Keratinocyte (primary cell): Measurements from ENCODE around the gene ARTN. TPM values are rescaled to one million over a fixed set of nuclear protein-coding genes. Genes with fewer than 3 reads are reported as not detected.
A peak's percentile ranks its signal among the peaks of the same experiment; 100 is the strongest.

Experiments
- DNase-seq: peaks from one replicate; pipeline ENCODE4 v3.0.0-alpha.2; 2011; ENCODE audit warnings: low read depth, missing footprints, low spot score
- FAIRE-seq: peaks from 2 replicates; lab custom pipeline; 2011; peaks lifted over from hg19 to GRCh38; lab: Jason Lieb, UNC
- H2AFZ ChIP-seq: 2 replicates; pipeline ENCODE4 v1.6.0; 2012; ENCODE audit warnings: low read length, control low read depth, inconsistent platforms; ENCODE audit not compliant: control insufficient read depth
- H3K27ac ChIP-seq: 2 replicates; pipeline ENCODE4 v1.5.1; 2011; ENCODE audit warnings: low read length; ENCODE audit not compliant: control insufficient read depth, insufficient read depth
- H3K27me3 ChIP-seq: 3 replicates; pipeline ENCODE4 v1.6.0; 2011; ENCODE audit warnings: low read length; ENCODE audit not compliant: control insufficient read depth, insufficient read depth; ENCODE audit errors: extremely low read depth
- H3K36me3 ChIP-seq, 2 experiments: 2 replicates in 1 of 2; 3 replicates in 1 of 2; pipeline ENCODE4 v1.5.1; 2011; ENCODE audit warnings: low read length in 2 of 2, mild to moderate bottlenecking in 1 of 2; ENCODE audit not compliant: control insufficient read depth in 2 of 2, insufficient read depth in 2 of 2; ENCODE audit errors: extremely low read depth in 1 of 2
- H3K4me1 ChIP-seq: 3 replicates; pipeline ENCODE4 v1.5.1; 2011; ENCODE audit warnings: low read length; ENCODE audit not compliant: control insufficient read depth, insufficient read depth; ENCODE audit errors: extremely low read depth
- H3K4me2 ChIP-seq: 3 replicates; pipeline ENCODE4 v1.6.0; 2011; ENCODE audit warnings: low read depth, low read length; ENCODE audit not compliant: control insufficient read depth, insufficient read depth; ENCODE audit errors: extremely low read depth
- H3K4me3 ChIP-seq, 3 experiments: fragments of 200-600 bp in 1 of 3; sonication (generic) in 1 of 3; 2 replicates in 2 of 3; 3 replicates in 1 of 3; pipeline ENCODE4 v1.5.1; 2011 to 2016; ENCODE audit warnings: low read length in 3 of 3, mild to moderate bottlenecking in 3 of 3, control low read depth in 2 of 3, inconsistent platforms in 1 of 3, low read depth in 1 of 3, mixed read lengths in 1 of 3, mixed run types in 1 of 3, moderate library complexity in 1 of 3; ENCODE audit not compliant: control insufficient read depth in 2 of 3, insufficient read depth in 2 of 3; ENCODE audit errors: extremely low read depth in 1 of 3
- H3K79me2 ChIP-seq: 2 replicates; pipeline ENCODE4 v1.6.0; 2012; ENCODE audit warnings: low read length; ENCODE audit not compliant: control insufficient read depth, insufficient read depth
- H3K9ac ChIP-seq: 3 replicates; pipeline ENCODE4 v1.6.0; 2011; ENCODE audit warnings: low read length; ENCODE audit not compliant: control insufficient read depth, insufficient read depth; ENCODE audit errors: extremely low read depth
- H3K9me1 ChIP-seq: 3 replicates; pipeline ENCODE4 v1.6.0; 2011; ENCODE audit warnings: low read length; ENCODE audit not compliant: control insufficient read depth, insufficient read depth; ENCODE audit errors: extremely low read depth
- H3K9me3 ChIP-seq: 2 replicates; pipeline ENCODE4 v1.5.1; 2012; ENCODE audit warnings: low read depth, low read length; ENCODE audit not compliant: control insufficient read depth
- H4K20me1 ChIP-seq: 3 replicates; pipeline ENCODE4 v1.6.0; 2011; ENCODE audit warnings: low read length; ENCODE audit not compliant: control insufficient read depth, insufficient read depth; ENCODE audit errors: extremely low read depth
- EZH2 ChIP-seq: IDR thresholded peaks from one replicate; pipeline ENCODE4 v1.6.1; 2012; ENCODE audit warnings: inconsistent platforms, mild to moderate bottlenecking, low read length, moderate library complexity
- dilution Hi-C: fragments of 300-500 bp; cut with MboI; formaldehyde crosslinking; loops from one replicate; pipeline ENCODE4 v1.7.0; 2020; ENCODE audit warnings: low sequenced_read_pairs; ENCODE audit not compliant: extremely low pct_ligation_motif_present
- polyA plus RNA-seq, 5 experiments: library from polyadenylated mRNA; depleted of rRNA in 3 of 5; stranded (reverse) in 3 of 5; stranded (forward) in 1 of 5; unstranded in 1 of 5; fragments of >200 nt; gene quantifications; 1 replicate in 1 of 5; 2 replicates in 3 of 5; 3 replicates in 1 of 5; pipeline versions ENCODE4 v1.2.1 to v1.2.3, GENCODE V29; 2011 to 2012; ENCODE audit warnings: missing spikeins in 2 of 5, low read depth in 1 of 5, low replicate concordance in 1 of 5
- TF ChIP-seq, protein P1 (sequence below), 3 experiments: IDR thresholded peaks in 1 of 3; conservative IDR thresholded peaks in 1 of 3; optimal IDR thresholded peaks in 1 of 3; 2 replicates in 2 of 3; 3 replicates in 1 of 3; pipeline versions ENCODE3 to v1.5.1; 2011; ENCODE audit warnings: low read length in 3 of 3, mild to moderate bottlenecking in 3 of 3, moderate library complexity in 2 of 3, control low read depth in 1 of 3, inconsistent platforms in 1 of 3; ENCODE audit not compliant: insufficient read depth in 2 of 3; ENCODE audit errors: extremely low read depth in 1 of 3

Gene ARTN
- polyA plus RNA-seq, 1 donor (not counting 4 experiments of a cell fraction or from before 2014, with no cell fraction given), result 27.2 TPM

DNA sequence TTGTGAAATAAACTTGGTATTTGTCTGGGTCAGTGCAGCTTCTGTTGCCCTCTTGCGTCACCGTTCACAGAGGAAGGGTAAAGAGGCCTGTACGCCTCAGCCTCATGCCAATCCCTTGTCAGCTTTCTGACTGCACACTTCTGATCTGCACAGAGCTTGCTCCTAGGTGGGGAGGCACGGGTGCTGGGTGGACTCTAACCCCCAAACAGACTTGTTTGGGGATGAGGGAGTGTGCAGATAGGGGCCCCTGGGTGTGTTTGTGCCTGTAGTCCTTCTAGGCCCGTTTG, 44.6 kb downstream of the ARTN start:
- H3K79me2 ChIP-seq, result peaks cover 59% of the 10 kb centered on the region
- dilution Hi-C loops, result no loop called here
- peaks cover 24 to 27% of the 10 kb centered on the region in 2 experiments for H3K36me3 ChIP-seq
- peak overlapping the region; percentile 80 for H3K4me2 ChIP-seq
- H3K4me3 ChIP-seq, result peak overlapping the region in 1 of 3 experiments; percentile 62
- DNase-seq (no peak), FAIRE-seq (no peak)
- H3K27me3 ChIP-seq, result no peaks in the 10 kb centered on the region
- no peaks in the 10 kb centered on the region for H3K9me1 ChIP-seq
- no peaks in the 10 kb centered on the region for H3K9me3 ChIP-seq
- no peak overlapping the region for H2AFZ ChIP-seq
- H4K20me1 ChIP-seq, result no peaks in the 10 kb centered on the region
- no peak overlapping the region for H3K27ac ChIP-seq
- H3K9ac ChIP-seq, result peak overlapping the region; percentile 70
- TF ChIP-seq EZH2, result no peak
- TF ChIP-seq, protein P1, sequence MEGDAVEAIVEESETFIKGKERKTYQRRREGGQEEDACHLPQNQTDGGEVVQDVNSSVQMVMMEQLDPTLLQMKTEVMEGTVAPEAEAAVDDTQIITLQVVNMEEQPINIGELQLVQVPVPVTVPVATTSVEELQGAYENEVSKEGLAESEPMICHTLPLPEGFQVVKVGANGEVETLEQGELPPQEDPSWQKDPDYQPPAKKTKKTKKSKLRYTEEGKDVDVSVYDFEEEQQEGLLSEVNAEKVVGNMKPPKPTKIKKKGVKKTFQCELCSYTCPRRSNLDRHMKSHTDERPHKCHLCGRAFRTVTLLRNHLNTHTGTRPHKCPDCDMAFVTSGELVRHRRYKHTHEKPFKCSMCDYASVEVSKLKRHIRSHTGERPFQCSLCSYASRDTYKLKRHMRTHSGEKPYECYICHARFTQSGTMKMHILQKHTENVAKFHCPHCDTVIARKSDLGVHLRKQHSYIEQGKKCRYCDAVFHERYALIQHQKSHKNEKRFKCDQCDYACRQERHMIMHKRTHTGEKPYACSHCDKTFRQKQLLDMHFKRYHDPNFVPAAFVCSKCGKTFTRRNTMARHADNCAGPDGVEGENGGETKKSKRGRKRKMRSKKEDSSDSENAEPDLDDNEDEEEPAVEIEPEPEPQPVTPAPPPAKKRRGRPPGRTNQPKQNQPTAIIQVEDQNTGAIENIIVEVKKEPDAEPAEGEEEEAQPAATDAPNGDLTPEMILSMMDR (optimal IDR thresholded peaks at IDR 0.05 in 1 of 3, IDR thresholded peaks at IDR 0.05 in 1 of 3, conservative IDR thresholded peaks at IDR 0.05 in 1 of 3; ENCODE audit: extremely low read depth in 1 of 3, insufficient read depth in 2 of 3, low read length in 3 of 3), result no peak
- peaks cover 46% of the 10 kb centered on the region for H3K4me1 ChIP-seq

DNA sequence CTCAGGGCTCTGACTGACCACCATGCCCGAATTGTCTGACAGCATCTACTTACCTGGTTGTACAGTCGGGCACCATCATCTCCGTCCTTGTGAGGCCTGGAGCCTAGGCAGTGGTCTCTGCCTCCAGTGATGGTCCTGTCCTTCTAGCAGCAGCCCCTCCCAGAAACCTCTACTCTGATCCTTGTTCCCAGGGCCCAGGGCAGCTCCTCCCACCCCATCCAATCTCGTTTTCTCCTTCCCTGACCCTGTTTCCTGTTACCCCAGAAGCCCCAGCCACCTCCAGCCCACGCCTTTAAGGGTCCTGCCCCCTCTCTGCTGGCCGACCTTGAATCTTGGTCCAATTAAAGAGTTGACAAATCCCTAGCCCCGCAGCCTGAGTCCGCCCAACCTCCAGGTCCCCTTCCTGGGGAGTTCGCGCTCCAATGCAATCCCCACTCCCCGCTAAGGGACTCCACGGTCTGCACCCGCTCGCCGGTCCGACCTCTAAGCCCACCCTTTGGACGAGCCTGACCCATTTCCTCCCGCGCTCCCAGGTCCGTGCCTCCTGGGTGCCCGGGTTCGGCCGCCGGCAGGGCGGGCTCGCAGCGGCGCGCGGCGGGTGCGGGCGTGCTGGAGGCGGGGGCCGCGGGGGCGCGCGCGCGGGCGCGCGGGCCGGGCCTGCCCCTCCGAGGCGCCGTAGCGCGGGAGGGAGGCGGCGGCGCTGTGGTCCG, 45.1 kb downstream of the ARTN start, which contains the start of gene B4GALT2:
B4GALT2 (plus strand) TSS at position 660 of the 710 bp plus-strand sequence. CDS start 1,951 bp downstream, outside the sequence.
- dilution Hi-C loops, result no loop called here
- peaks cover 23 to 28% of the 10 kb centered on the region in 2 experiments for H3K36me3 ChIP-seq
- H3K27me3 ChIP-seq, result no peaks in the 10 kb centered on the region
- FAIRE-seq, result no peak
- peak within 1 kb of the TSS; percentile 10 for H2AFZ ChIP-seq
- no peaks in the 10 kb centered on the region for H4K20me1 ChIP-seq
- H3K9ac ChIP-seq, result peak within 1 kb of the TSS; percentile 94
- no peak for DNase-seq
- no peak for TF ChIP-seq EZH2
- TF ChIP-seq, protein P1 (optimal IDR thresholded peaks at IDR 0.05 in 1 of 3, IDR thresholded peaks at IDR 0.05 in 1 of 3, conservative IDR thresholded peaks at IDR 0.05 in 1 of 3; ENCODE audit: extremely low read depth in 1 of 3, insufficient read depth in 2 of 3, low read length in 3 of 3), result no peak
- H3K4me2 ChIP-seq, result peak within 1 kb of the TSS; percentile 83
- H3K4me1 ChIP-seq, result peaks cover 46% of the 10 kb centered on the region
- H3K27ac ChIP-seq, result peak within 1 kb of the TSS; percentile 92
- H3K79me2 ChIP-seq, result peaks cover 63% of the 10 kb centered on the region
- H3K9me3 ChIP-seq, result no peaks in the 10 kb centered on the region
- H3K4me3 ChIP-seq, result peak within 1 kb of the TSS; percentile 51 to 74 (median 73)
- no peaks in the 10 kb centered on the region for H3K9me1 ChIP-seq
